Endothelial cell of umbilical vein (primary cell): ENCODE data around the gene MOCOS. TPM values are rescaled to one million over a fixed set of nuclear protein-coding genes. Genes with fewer than 3 reads are reported as not detected.

Experiments used
- BruUV-seq: library from RNA; stranded (reverse); fragments of 400-500 nt; replicated peaks from 2 replicates; lab custom pipeline; 2021; lab: Mats Ljungman, UMichigan
- CTCF ChIA-PET: fragments of 300-600, 350-600 bp; sonication (Branson Sonifier 250); formaldehyde crosslinking; loops from one replicate; lab custom pipeline; 2021; ENCODE audit warnings: antibody characterized with exemption, inconsistent platforms; lab: Charles Lee
- POLR2A ChIA-PET: fragments of 300-600, 350-600 bp; sonication (Branson Sonifier 250); formaldehyde crosslinking; loops from one replicate; lab custom pipeline; 2021; ENCODE audit warnings: antibody characterized with exemption, inconsistent platforms; lab: Charles Lee
- DNase-seq: peaks from one replicate; pipeline ENCODE4 v3.0.0-alpha.2; 2011; ENCODE audit warnings: low read depth, low spot score
- FAIRE-seq: peaks from 2 replicates; lab custom pipeline; 2011; peaks lifted over from hg19 to GRCh38; lab: Jason Lieb, UNC
- H2AFZ ChIP-seq: 2 replicates; pipeline ENCODE4 v1.6.0; 2012; ENCODE audit warnings: low read depth, low read length, control low read depth, inconsistent platforms
- H3K27ac ChIP-seq: 2 replicates; pipeline ENCODE4 v1.5.1; 2011; ENCODE audit warnings: low read depth, mild to moderate bottlenecking, control low read depth, low read length, moderate library complexity; ENCODE audit not compliant: insufficient read depth
- H3K27me3 ChIP-seq, 2 experiments: 2 replicates each; pipeline versions ENCODE4 v1.6.0 to v1.6.1; 2011; ENCODE audit warnings: low read length in 2 of 2, mixed read lengths in 1 of 2; ENCODE audit not compliant: control insufficient read depth in 2 of 2, insufficient read depth in 2 of 2
- H3K36me3 ChIP-seq, 2 experiments: 2 replicates in 1 of 2; 3 replicates in 1 of 2; pipeline ENCODE4 v1.5.1; 2011; ENCODE audit warnings: low read length in 2 of 2, mild to moderate bottlenecking in 1 of 2, moderate library complexity in 1 of 2; ENCODE audit not compliant: control insufficient read depth in 2 of 2, insufficient read depth in 2 of 2; ENCODE audit errors: extremely low read depth in 1 of 2
- H3K4me1 ChIP-seq: 3 replicates; pipeline ENCODE4 v1.5.1; 2011; ENCODE audit warnings: mild to moderate bottlenecking, low read length; ENCODE audit not compliant: control insufficient read depth, insufficient read depth; ENCODE audit errors: extremely low read depth
- H3K4me2 ChIP-seq: 2 replicates; pipeline ENCODE4 v1.6.1; 2011; ENCODE audit warnings: low read length, control low read depth, mixed read lengths; ENCODE audit not compliant: insufficient read depth
- H3K4me3 ChIP-seq, 3 experiments: fragments of 200-600 bp in 1 of 3; sonication (generic), shearing (Covaris generic) in 1 of 3; replicated peaks in 1 of 3; 2 replicates each; pipeline ENCODE4 v1.5.1; 2011 to 2016; ENCODE audit warnings: control low read depth in 3 of 3, low read length in 3 of 3, mild to moderate bottlenecking in 2 of 3, inconsistent platforms in 1 of 3, low read depth in 1 of 3, moderate library complexity in 1 of 3; ENCODE audit not compliant: insufficient read depth in 1 of 3
- H3K79me2 ChIP-seq: 2 replicates; pipeline ENCODE4 v1.6.0; 2012; ENCODE audit warnings: low read length, inconsistent platforms; ENCODE audit not compliant: control insufficient read depth, insufficient read depth
- H3K9ac ChIP-seq: replicated peaks from 2 replicates; pipeline ENCODE3; 2011; ENCODE audit warnings: low read length, control low read depth; ENCODE audit not compliant: insufficient read depth; ENCODE audit errors: extremely low read depth
- H3K9me1 ChIP-seq: replicated peaks from 3 replicates; pipeline ENCODE4 v1.6.0; 2011; ENCODE audit warnings: mild to moderate bottlenecking, low read length; ENCODE audit not compliant: control insufficient read depth, insufficient read depth; ENCODE audit errors: extremely low read depth
- H3K9me3 ChIP-seq: replicated peaks from 2 replicates; pipeline ENCODE4 v1.5.1; 2012; ENCODE audit warnings: low read length, inconsistent platforms; ENCODE audit not compliant: control insufficient read depth, insufficient read depth
- H4K20me1 ChIP-seq: replicated peaks from 2 replicates; pipeline ENCODE3; 2011; ENCODE audit warnings: mild to moderate bottlenecking, low read length; ENCODE audit not compliant: control insufficient read depth, insufficient read depth; ENCODE audit errors: extremely low read depth
- CTCF ChIP-seq, 2 donors: IDR thresholded peaks; 1 replicate in 1 of 2; 2 replicates in 1 of 2; pipeline ENCODE4 v1.5.1; 2011; ENCODE audit warnings: low read length in 2 of 2, mild to moderate bottlenecking in 2 of 2, moderate library complexity in 2 of 2, control low read depth in 1 of 2, inconsistent platforms in 1 of 2, low read depth in 1 of 2; ENCODE audit not compliant: insufficient read depth in 1 of 2; ENCODE audit errors: extremely low read depth in 1 of 2
- EZH2 ChIP-seq: IDR thresholded peaks from 2 replicates; pipeline ENCODE4 v1.6.1; 2012; ENCODE audit warnings: borderline replicate concordance, low read depth, mild to moderate bottlenecking, moderate library complexity, low read length, inconsistent platforms; ENCODE audit not compliant: severe bottlenecking
- FOS ChIP-seq: IDR thresholded peaks from 2 replicates; pipeline ENCODE4 v1.6.1; 2011; ENCODE audit warnings: mild to moderate bottlenecking, low read length, moderate library complexity, borderline replicate concordance; ENCODE audit not compliant: insufficient read depth
- GATA2 ChIP-seq: IDR thresholded peaks from 2 replicates; pipeline ENCODE4 v1.7.0; 2011; ENCODE audit warnings: low read depth, mild to moderate bottlenecking, moderate library complexity, mixed read lengths, low read length; ENCODE audit not compliant: insufficient read length, insufficient read depth
- MYC ChIP-seq: IDR thresholded peaks from one replicate; pipeline ENCODE4 v1.6.1; 2011; ENCODE audit warnings: mild to moderate bottlenecking, low read depth, low read length
- POLR2A ChIP-seq: IDR thresholded peaks from 2 replicates; pipeline ENCODE4 v1.6.1; 2012; ENCODE audit warnings: low read depth, mild to moderate bottlenecking, control low read depth, low read length
- dilution Hi-C: fragments of 300-500 bp; cut with MboI; formaldehyde crosslinking; loops from one replicate; pipeline ENCODE4 v1.15.0; 2019; ENCODE audit warnings: low sequenced_read_pairs; ENCODE audit not compliant: extremely low pct_ligation_motif_present
- intact Hi-C: fragments of 100-400 bp; cut with micrococcal nuclease; formaldehyde crosslinking; loops from one replicate; pipeline ENCODE4 v1.10.0; 2022
- polyA plus RNA-seq, 4 experiments: library from polyadenylated mRNA; depleted of rRNA in 3 of 4; stranded (reverse) in 3 of 4; unstranded in 1 of 4; fragments of >200 nt; gene quantifications; 2 replicates each; pipeline versions ENCODE4 v1.2.1 to v1.2.3, GENCODE V29; 2011 to 2012; ENCODE audit warnings: missing spikeins in 1 of 4
- total RNA-seq: library from RNA; stranded (reverse); gene quantifications from 2 replicates; pipeline ENCODE4 v1.2.3, GENCODE V29; 2021
- TF ChIP-seq, protein P1 (sequence below): IDR thresholded peaks from 2 replicates; pipeline ENCODE4 v1.6.1; 2011; ENCODE audit not compliant: insufficient read depth, insufficient read length

Gene MOCOS
- total and polyA plus RNA-seq, 2 donors (not counting 3 experiments of a cell fraction or from before 2014, with no cell fraction given) = 0.18 to 0.88 TPM

DNA sequence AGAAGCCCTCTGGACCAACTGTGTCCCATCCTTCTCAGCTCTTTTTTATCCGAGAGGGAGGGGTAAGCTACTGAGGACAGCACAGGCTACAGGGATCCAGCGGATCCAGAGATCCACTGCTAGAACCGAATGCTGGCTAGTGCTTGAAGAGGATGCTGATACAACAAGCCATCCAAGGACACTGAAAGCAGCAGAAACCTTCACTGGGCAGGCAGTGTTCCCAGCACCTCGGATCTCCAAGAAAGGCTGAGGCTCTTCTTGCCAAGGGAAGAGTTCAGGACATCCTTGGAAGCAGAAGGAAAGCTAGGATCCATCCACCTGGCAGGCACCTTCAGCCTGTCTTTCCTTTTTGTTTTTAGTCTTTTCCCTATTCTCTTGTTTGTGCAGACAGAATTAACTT lies 97.0 kb downstream of the MOCOS start:
- TF ChIP-seq CTCF (IDR thresholded peaks at IDR 0.05; ENCODE audit: extremely low read depth in 1 of 2, insufficient read depth in 1 of 2, low read depth in 1 of 2, low read length in 2 of 2) (no peak), GATA2 (no peak), POLR2A (no peak), MYC (no peak)

GRCh38 chr18:36284671-36285295 lies 97.5 kb downstream of the MOCOS start:
- intact Hi-C loops = loop anchor here (1.0 to 10.0 kb wide), 3 partner anchors 188 to 530 kb away; no protein-coding TSS in a partner anchor

More for the DNA sequence above, 97.0 kb downstream of the MOCOS start:
- Histone ChIP-seq H3K9me3 (no peaks in the 10 kb centered on the region), H3K27ac (no peak overlapping the region), H3K36me3 (no peaks in the 10 kb centered on the region), H3K4me2 (no peak overlapping the region), H3K4me1 (no peaks in the 10 kb centered on the region), H3K79me2 (no peaks in the 10 kb centered on the region), H3K9me1 (no peaks in the 10 kb centered on the region), H4K20me1 (no peaks in the 10 kb centered on the region), H2AFZ (no peak overlapping the region), H3K9ac (no peak overlapping the region), H3K4me3 (no peak overlapping the region), H3K27me3 (peaks cover 6 to 24% of the 10 kb centered on the region in 2 experiments)
- no TSS peak for BruUV-seq
- intact Hi-C loops (loop anchor here (1.0 to 10.0 kb wide), 3 partner anchors 188 to 529 kb away; no protein-coding TSS in a partner anchor), dilution Hi-C loops (no loop called here)
- DNase-seq = no peak
- FAIRE-seq = no peak
- ChIA-PET POLR2A (no interaction called here), CTCF (interaction anchor here (0.6 to 11.3 kb wide), 54 partner anchors 10 to 929 kb away, joined by 3 to 386 read pairs (median 5); partner anchors contain the start of genes ELP2, FHOD3, MOCOS and RMP24)

More at GRCh38 chr18:36284671-36285295, 97.5 kb downstream of the MOCOS start:
- H3K9me1 ChIP-seq = no peaks in the 10 kb centered on the region
- H3K36me3 ChIP-seq = no peaks in the 10 kb centered on the region
- ChIA-PET POLR2A (no interaction called here), CTCF (interaction anchor here (0.6 to 11.3 kb wide), 54 partner anchors 10 to 930 kb away, joined by 3 to 386 read pairs (median 5); partner anchors contain the start of genes ELP2, FHOD3, MOCOS and RMP24)
- no peaks in the 10 kb centered on the region for H4K20me1 ChIP-seq
- H3K4me2 ChIP-seq = no peak overlapping the region
- DNase-seq (peak; percentile 71), FAIRE-seq (peak; percentile 91)
- H3K9me3 ChIP-seq = no peaks in the 10 kb centered on the region
- no peak overlapping the region for H3K4me3 ChIP-seq
- H3K9ac ChIP-seq = no peak overlapping the region
- dilution Hi-C loops = no loop called here
- H2AFZ ChIP-seq = no peak overlapping the region
- H3K4me1 ChIP-seq = no peaks in the 10 kb centered on the region
- H3K27ac ChIP-seq = no peak overlapping the region
- BruUV-seq = no TSS peak
- peaks cover 6 to 19% of the 10 kb centered on the region in 2 experiments for H3K27me3 ChIP-seq
- TF ChIP-seq FOS (no peak), GATA2 (no peak), EZH2 (no peak), CTCF (IDR thresholded peaks at IDR 0.05; ENCODE audit: extremely low read depth in 1 of 2, insufficient read depth in 1 of 2, low read depth in 1 of 2, low read length in 2 of 2) (peak; percentile 63 to 65), MYC (no peak)
- TF ChIP-seq, protein P1, sequence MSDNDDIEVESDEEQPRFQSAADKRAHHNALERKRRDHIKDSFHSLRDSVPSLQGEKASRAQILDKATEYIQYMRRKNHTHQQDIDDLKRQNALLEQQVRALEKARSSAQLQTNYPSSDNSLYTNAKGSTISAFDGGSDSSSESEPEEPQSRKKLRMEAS = no peak
- H3K79me2 ChIP-seq = no peaks in the 10 kb centered on the region
